Left ventricle myocardium inferior (tissue), 1 donor: ENCODE results near the gene LRRC1. TPM values are rescaled to one million over a fixed set of nuclear protein-coding genes. Genes with fewer than 3 reads are reported as not detected.

Experiments used
- DNase-seq: peaks from one replicate; pipeline ENCODE4 v3.0.0-alpha.2; 2020
- H3K27ac ChIP-seq: fragments of 200-600 bp; replicated peaks from 2 replicates; pipeline ENCODE4 v1.8.0; 2021
- H3K27me3 ChIP-seq: fragments of 200-600 bp; 2 replicates; pipeline ENCODE4 v1.8.0; 2021; ENCODE audit warnings: low read depth
- H3K36me3 ChIP-seq: fragments of 200-600 bp; 2 replicates; pipeline ENCODE4 v1.8.0; 2021
- H3K4me1 ChIP-seq: fragments of 200-600 bp; 2 replicates; pipeline ENCODE4 v1.8.0; 2021
- H3K4me3 ChIP-seq: fragments of 200-600 bp; 2 replicates; pipeline ENCODE4 v1.8.0; 2021; ENCODE audit warnings: mild to moderate bottlenecking, moderate library complexity
- H3K9me3 ChIP-seq: fragments of 200-600 bp; replicated peaks from 2 replicates; pipeline ENCODE4 v1.8.0; 2021
- CTCF ChIP-seq: fragments of 200-600 bp; IDR thresholded peaks from 2 replicates; pipeline ENCODE4 v1.8.0; 2021; ENCODE audit warnings: antibody characterized with exemption, mild to moderate bottlenecking, borderline replicate concordance
- intact Hi-C: fragments of 100-400 bp; cut with micrococcal nuclease; formaldehyde crosslinking; loops from one replicate; pipeline ENCODE4 v1.11.0; 2022
- total RNA-seq: library from RNA; stranded (reverse); fragmentation: NEBNext Ultra II Directional; extraction: Animal tissue kit (Norgen Biotek cat#: 25700); gene quantifications from one replicate; pipeline ENCODE4 v1.2.1, GENCODE V29; 2021
- donor health status: DM: no; HTN: yes; CAD: no; lungs with severe emphysema.

Gene LRRC1
- total RNA-seq, 1 donor from 2014 or later, result 2.7 TPM

- Histone ChIP-seq H3K4me3 (no peak overlapping the region), H3K36me3 (no peaks in the 10 kb centered on the region), H3K9me3 (no peaks in the 10 kb centered on the region), H3K4me1 (peaks cover 6% of the 10 kb centered on the region), H3K27ac (no peak overlapping the region), H3K27me3 (no peaks in the 10 kb centered on the region)
- no peak for DNase-seq
- intact Hi-C loops, result no loop called here
- no peak for TF ChIP-seq CTCF
Observed at GRCh38 chr6:53766930-53767329, 27.9 kb upstream of the LRRC1 start.

GRCh38 chr6:53767941-53768340 is 26.9 kb upstream of the LRRC1 start:
- intact Hi-C loops, result no loop called here
- no peaks in the 10 kb centered on the region for H3K27me3 ChIP-seq
- H3K27ac ChIP-seq, result no peak overlapping the region
- no peaks in the 10 kb centered on the region for H3K36me3 ChIP-seq
- no peak for DNase-seq
- TF ChIP-seq CTCF, result no peak
- H3K4me3 ChIP-seq, result no peak overlapping the region
- peaks cover 12% of the 10 kb centered on the region for H3K4me1 ChIP-seq
- no peaks in the 10 kb centered on the region for H3K9me3 ChIP-seq

- Histone ChIP-seq H3K27ac (no peak overlapping the region), H3K36me3 (no peaks in the 10 kb centered on the region), H3K27me3 (no peaks in the 10 kb centered on the region), H3K9me3 (no peaks in the 10 kb centered on the region), H3K4me3 (no peak overlapping the region), H3K4me1 (peaks cover 14% of the 10 kb centered on the region)
- no peak for DNase-seq
- intact Hi-C loops, result no loop called here
- TF ChIP-seq CTCF, result no peak
Observed at GRCh38 chr6:53768636-53769035, 26.2 kb upstream of the LRRC1 start.

- Histone ChIP-seq H3K4me1 (peaks cover 14% of the 10 kb centered on the region), H3K4me3 (no peak overlapping the region), H3K27me3 (no peaks in the 10 kb centered on the region), H3K9me3 (peaks cover 7% of the 10 kb centered on the region), H3K36me3 (no peaks in the 10 kb centered on the region), H3K27ac (no peak overlapping the region)
- TF ChIP-seq CTCF, result no peak
- intact Hi-C loops, result no loop called here
- no peak for DNase-seq
Observed at GRCh38 chr6:53770780-53771249, 24.0 kb upstream of the LRRC1 start.

- no peak for DNase-seq
- H3K36me3 ChIP-seq, result no peaks in the 10 kb centered on the region
- TF ChIP-seq CTCF, result no peak
- peaks cover 7% of the 10 kb centered on the region for H3K9me3 ChIP-seq
- H3K4me3 ChIP-seq, result no peak overlapping the region
- H3K27me3 ChIP-seq, result no peaks in the 10 kb centered on the region
- intact Hi-C loops, result no loop called here
- H3K4me1 ChIP-seq, result peaks cover 11% of the 10 kb centered on the region
- no peak overlapping the region for H3K27ac ChIP-seq
Observed at GRCh38 chr6:53771785-53772624, 22.8 kb upstream of the LRRC1 start.
